HCT116 (cell line): ENCODE measurements around the gene ACTR1A. TPM values are rescaled to one million over a fixed set of nuclear protein-coding genes. Genes with fewer than 3 reads are reported as not detected.

Experiments used
- ATAC-seq: fragments of 200-7000 bp; cut with Tn5 transposase; 2 replicates; pipeline ENCODE4 v1.9.1; 2020; ENCODE audit warnings: mild to moderate bottlenecking, moderate library complexity
- BruUV-seq: library from RNA; stranded (reverse); fragments of 400-500 nt; replicated peaks from 2 replicates; lab custom pipeline; 2021; lab: Mats Ljungman, UMichigan
- CTCF ChIA-PET: fragments of 300-600 bp; sonication (Branson Sonifier 250); formaldehyde crosslinking; loops from one replicate; lab custom pipeline; 2021; ENCODE audit warnings: antibody characterized with exemption; lab: Charles Lee
- POLR2A ChIA-PET: fragments of 300-600, 350-600 bp; sonication (Branson Sonifier 250); formaldehyde crosslinking; loops from one replicate; lab custom pipeline; 2021; ENCODE audit warnings: antibody characterized with exemption; lab: Charles Lee
- RAD21 ChIA-PET, 2 experiments: fragments of 300-600 bp; sonication (Branson Sonifier 250); formaldehyde crosslinking; loops; one replicate each; lab custom pipeline; 2023; ENCODE audit warnings: low total read pairs in 2 of 2; ENCODE audit not compliant: uncharacterized antibody in 2 of 2, unreplicated experiment in 2 of 2, low non-redundant PET in 1 of 2; lab: Charles Lee
- DNase-seq: peaks from one replicate; pipeline ENCODE4 v3.0.0-alpha.2; 2010; ENCODE audit warnings: low read depth, low spot score
- H2AFZ ChIP-seq: fragments of 200-600 bp; shearing (Covaris generic), sonication (generic); 2 replicates; pipeline ENCODE4 v1.6.1; 2017; ENCODE audit warnings: low read depth, mixed run types, mixed read lengths, antibody characterized with exemption, low read length; ENCODE audit not compliant: poor library complexity, severe bottlenecking
- H3K27ac ChIP-seq: 2 replicates; pipeline ENCODE4 v1.5.1; 2012; ENCODE audit warnings: low read depth, low read length
- H3K27me3 ChIP-seq: fragments of 200-600 bp; sonication (generic); 2 replicates; pipeline ENCODE4 v1.6.1; 2016; ENCODE audit warnings: mixed run types, low read length, mixed read lengths; ENCODE audit not compliant: insufficient read depth
- H3K36me3 ChIP-seq, 2 experiments: fragments of 200-500 bp in 1 of 2; fragments of 200-600 bp in 1 of 2; sonication (Bioruptor generic) in 1 of 2; sonication (generic) in 1 of 2; 2 replicates each; pipeline versions ENCODE4 v1.5.1 to v1.6.1; 2014 to 2016; ENCODE audit warnings: low read length in 2 of 2, inconsistent platforms in 1 of 2, mixed read lengths in 1 of 2, mixed run types in 1 of 2; ENCODE audit not compliant: insufficient read depth in 2 of 2, control insufficient read depth in 1 of 2
- H3K4me1 ChIP-seq, 2 experiments: fragments of 200-600 bp in 1 of 2; sonication (generic) in 1 of 2; 2 replicates each; pipeline versions ENCODE4 v1.5.1 to v1.6.1; 2012 to 2017; ENCODE audit warnings: low read length in 2 of 2, inconsistent platforms in 1 of 2, mild to moderate bottlenecking in 1 of 2, mixed read lengths in 1 of 2, mixed run types in 1 of 2, moderate library complexity in 1 of 2; ENCODE audit not compliant: insufficient read depth in 2 of 2, control insufficient read depth in 1 of 2
- H3K4me2 ChIP-seq: fragments of 200-600 bp; sonication (generic); 2 replicates; pipeline ENCODE4 v1.6.1; 2017; ENCODE audit warnings: mixed run types, low read length, mixed read lengths
- H3K4me3 ChIP-seq, 2 experiments: fragments of 200-600 bp in 1 of 2; sonication (generic) in 1 of 2; replicated peaks in 1 of 2; 2 replicates each; pipeline ENCODE4 v1.5.1; 2011 to 2016; ENCODE audit warnings: low read length in 2 of 2, control low read depth in 1 of 2, low read depth in 1 of 2, mild to moderate bottlenecking in 1 of 2, mixed read lengths in 1 of 2, mixed run types in 1 of 2
- H3K79me2 ChIP-seq: fragments of 200-600 bp; sonication (generic); 2 replicates; pipeline ENCODE4 v1.6.1; 2017; ENCODE audit warnings: mild to moderate bottlenecking, mixed run types, low read length, moderate library complexity, mixed read lengths; ENCODE audit not compliant: insufficient read depth
- H3K9ac ChIP-seq: fragments of 200-600 bp; sonication (generic); 2 replicates; pipeline ENCODE4 v1.6.1; 2016; ENCODE audit warnings: low read length, mixed read lengths
- H3K9me2 ChIP-seq: fragments of 200-600 bp; sonication (generic), shearing (Covaris generic); 2 replicates; pipeline ENCODE4 v1.6.1; 2017; ENCODE audit warnings: mixed run types, mild to moderate bottlenecking, moderate library complexity; ENCODE audit not compliant: insufficient read depth
- H3K9me3 ChIP-seq, 2 experiments: fragments of 200-500 bp in 1 of 2; fragments of 200-600 bp in 1 of 2; sonication (Bioruptor generic) in 1 of 2; sonication (generic) in 1 of 2; 2 replicates each; pipeline ENCODE4 v1.6.1; 2014 to 2017; ENCODE audit warnings: low read length in 2 of 2, mixed read lengths in 2 of 2, inconsistent platforms in 1 of 2, low read depth in 1 of 2, mild to moderate bottlenecking in 1 of 2, mixed run types in 1 of 2, moderate library complexity in 1 of 2; ENCODE audit not compliant: control insufficient read depth in 1 of 2, insufficient read depth in 1 of 2
- H4K20me1 ChIP-seq: fragments of 200-600 bp; sonication (generic), shearing (Covaris generic); 2 replicates; pipeline ENCODE4 v1.6.1; 2017; ENCODE audit warnings: mixed run types, mild to moderate bottlenecking, moderate library complexity; ENCODE audit not compliant: insufficient read depth
- CBX3 ChIP-seq: IDR thresholded peaks from 2 replicates; pipeline ENCODE4 v1.6.1; 2012; ENCODE audit warnings: low read depth
- EZH2 ChIP-seq: fragments of 200-600 bp; sonication (generic); IDR thresholded peaks from 2 replicates; pipeline ENCODE4 v1.6.1; 2017; ENCODE audit warnings: antibody characterized with exemption, mixed run types
- POLR2AphosphoS5 ChIP-seq: IDR thresholded peaks from 2 replicates; pipeline ENCODE4 v1.6.1; 2011; ENCODE audit warnings: mild to moderate bottlenecking, low read depth, low read length, moderate library complexity
- RAD21 ChIP-seq: IDR thresholded peaks from 2 replicates; pipeline ENCODE4 v1.6.1; 2012; ENCODE audit warnings: low read depth, mild to moderate bottlenecking
- SIN3A ChIP-seq: IDR thresholded peaks from 2 replicates; pipeline ENCODE4 v1.6.1; 2012; ENCODE audit warnings: low read depth
- TCF7L2 ChIP-seq: IDR thresholded peaks from 2 replicates; pipeline ENCODE4 v1.7.0; 2011; ENCODE audit warnings: borderline replicate concordance, inconsistent platforms; ENCODE audit not compliant: insufficient read depth, insufficient read length; ENCODE audit errors: extremely low read depth
- YY1 ChIP-seq: IDR thresholded peaks from 2 replicates; pipeline ENCODE4 v1.6.1; 2011; ENCODE audit warnings: low read length, low read depth, moderate library complexity, mild to moderate bottlenecking; ENCODE audit not compliant: insufficient replicate concordance; ENCODE audit errors: extremely low read depth
- intact Hi-C: fragments of 100-400 bp; cut with micrococcal nuclease; formaldehyde crosslinking; loops from 2 replicates; pipeline ENCODE4 v1.10.0; 2022
- total RNA-seq: library from RNA; stranded (reverse); gene quantifications from one replicate; pipeline ENCODE4 v1.2.1, GENCODE V29; 2021; ENCODE audit not compliant: unreplicated experiment

Gene ACTR1A
- total RNA-seq, 1 experiment from 2014 or later, result 94.2 TPM

GRCh38 chr10:102485093-102485784 is 17.3 kb downstream of the ACTR1A start:
- Histone ChIP-seq H3K4me1 (no peaks in the 10 kb centered on the region), H3K9ac (no peak overlapping the region), H3K4me3 (no peak overlapping the region), H3K27me3 (no peaks in the 10 kb centered on the region), H3K27ac (no peak overlapping the region), H3K4me2 (no peak overlapping the region), H4K20me1 (no peaks in the 10 kb centered on the region), H3K9me3 (no peaks in the 10 kb centered on the region), H3K79me2 (no peaks in the 10 kb centered on the region), H3K9me2 (no peaks in the 10 kb centered on the region), H2AFZ (no peak overlapping the region), H3K36me3 (peaks cover 66 to 79% of the 10 kb centered on the region in 2 experiments; a peak in 3 of 4 replicates)
- intact Hi-C loops, result no loop called here
- DNase-seq, result no peak
- POLR2A ChIA-PET, result no interaction called here
- ATAC-seq, result no peak
- RAD21 ChIA-PET, result no interaction called here
- no TSS peak for BruUV-seq
- no peak for TF ChIP-seq TCF7L2
- no peak for TF ChIP-seq POLR2AphosphoS5
- no peak for TF ChIP-seq YY1
- no peak for TF ChIP-seq SIN3A
- no peak for TF ChIP-seq EZH2
- no peak for TF ChIP-seq CBX3
- CTCF ChIA-PET, result interaction anchor here (1.5 kb wide), 1 partner anchor 17 kb away, joined by 4 read pairs; the partner anchor contains the start of gene ACTR1A

- ChIA-PET CTCF (no interaction called here), RAD21 (no interaction called here), POLR2A (no interaction called here)
- no peaks in the 10 kb centered on the region for H3K27me3 ChIP-seq
- H2AFZ ChIP-seq, result no peak overlapping the region
- peaks cover 70 to 71% of the 10 kb centered on the region in 2 experiments; a peak in 3 of 4 replicates for H3K36me3 ChIP-seq
- H3K4me3 ChIP-seq, result no peak overlapping the region
- DNase-seq (no peak), ATAC-seq (no peak)
- no peak overlapping the region for H3K9ac ChIP-seq
- H3K4me2 ChIP-seq, result no peak overlapping the region
- H3K4me1 ChIP-seq, result no peaks in the 10 kb centered on the region
- TF ChIP-seq RAD21, result no peak
- H3K9me3 ChIP-seq, result no peaks in the 10 kb centered on the region
- no peaks in the 10 kb centered on the region for H3K9me2 ChIP-seq
- no peaks in the 10 kb centered on the region for H4K20me1 ChIP-seq
- intact Hi-C loops, result no loop called here
- no peak overlapping the region for H3K27ac ChIP-seq
- BruUV-seq, result no TSS peak
- H3K79me2 ChIP-seq, result no peaks in the 10 kb centered on the region
These were observed 18.5 kb downstream of the ACTR1A start for GRCh38 chr10:102484021-102484420.
